ENCODE measurements around the gene PALM2AKAP2.

The PALM2AKAP2 gene

DNA sequence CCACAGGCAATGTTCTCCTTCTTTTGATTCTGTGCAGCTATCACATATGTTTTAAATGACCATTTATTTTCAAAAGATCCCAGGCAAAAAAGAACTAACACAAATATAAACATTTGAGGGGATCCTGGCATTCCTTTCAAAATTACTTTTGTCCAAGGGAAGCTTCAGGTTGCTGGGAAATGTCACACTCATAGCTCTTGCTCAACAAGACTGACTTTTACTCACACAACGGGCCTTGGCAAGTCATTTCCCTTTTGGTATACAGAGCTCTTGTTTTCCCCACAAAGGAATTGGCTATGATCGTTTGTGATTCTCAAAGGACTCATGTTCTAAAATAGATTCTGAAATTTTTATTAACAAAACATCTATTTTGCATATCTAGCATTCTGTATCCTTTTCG lies 4.5 kb upstream of the PALM2AKAP2 start:
- no peak for DNase-seq

DNA sequence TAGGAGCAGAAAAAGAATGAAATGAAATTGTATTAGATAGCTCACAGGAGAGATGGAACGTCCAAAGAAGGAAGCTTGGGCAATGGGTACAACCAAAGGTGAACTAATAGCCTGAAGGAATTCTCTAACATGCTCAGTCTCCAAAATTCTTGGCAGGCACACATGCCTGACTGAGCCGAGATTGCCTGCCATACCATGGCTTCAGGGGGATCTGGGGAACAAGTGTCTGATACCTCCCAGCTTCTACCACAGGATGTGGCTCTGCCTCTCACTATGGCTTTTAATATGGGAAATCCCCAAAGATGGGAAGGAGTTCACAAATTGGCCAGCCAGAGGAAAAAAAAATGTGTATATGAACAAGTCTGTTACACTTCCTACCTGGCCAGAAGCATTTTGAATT lies 3.6 kb upstream of the PALM2AKAP2 start:
- DNase-seq = no peak

- peak; percentile 79 for DNase-seq
These were observed 545 bp downstream of the PALM2AKAP2 start for GRCh38 chr9:109780453-109781033.

DNA sequence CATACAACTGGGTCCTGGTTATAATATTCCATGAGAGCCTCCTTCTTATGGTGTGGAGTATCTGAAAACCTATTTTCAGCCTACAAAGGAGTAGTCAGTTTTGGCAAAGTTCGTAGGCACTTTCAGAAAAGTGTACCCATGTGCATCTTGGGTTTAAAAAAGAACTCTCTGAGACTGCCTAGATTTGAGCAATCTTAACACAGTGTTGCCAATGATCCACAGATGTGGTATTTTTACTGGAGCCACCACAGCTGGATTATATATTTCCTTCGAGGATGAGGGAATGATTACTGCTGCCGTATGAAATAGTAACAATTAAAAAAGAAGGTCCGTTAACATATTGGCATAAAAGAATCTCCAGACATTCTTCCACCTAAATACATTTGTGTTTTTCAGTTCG lies 1.1 kb downstream of the PALM2AKAP2 start:
- no peak for DNase-seq

GRCh38 chr9:109781541-109782197 lies 1.7 kb downstream of the PALM2AKAP2 start:
- DNase-seq = peak; percentile 48

- DNase-seq = peak; percentile 35
These were observed 7.7 kb downstream of the PALM2AKAP2 start for GRCh38 chr9:109787735-109788134.

GRCh38 chr9:109789556-109789955 lies 9.6 kb downstream of the PALM2AKAP2 start:
- no peak for DNase-seq

GRCh38 chr9:109789971-109790370 lies 10.0 kb downstream of the PALM2AKAP2 start:
- no peak for DNase-seq

DNA sequence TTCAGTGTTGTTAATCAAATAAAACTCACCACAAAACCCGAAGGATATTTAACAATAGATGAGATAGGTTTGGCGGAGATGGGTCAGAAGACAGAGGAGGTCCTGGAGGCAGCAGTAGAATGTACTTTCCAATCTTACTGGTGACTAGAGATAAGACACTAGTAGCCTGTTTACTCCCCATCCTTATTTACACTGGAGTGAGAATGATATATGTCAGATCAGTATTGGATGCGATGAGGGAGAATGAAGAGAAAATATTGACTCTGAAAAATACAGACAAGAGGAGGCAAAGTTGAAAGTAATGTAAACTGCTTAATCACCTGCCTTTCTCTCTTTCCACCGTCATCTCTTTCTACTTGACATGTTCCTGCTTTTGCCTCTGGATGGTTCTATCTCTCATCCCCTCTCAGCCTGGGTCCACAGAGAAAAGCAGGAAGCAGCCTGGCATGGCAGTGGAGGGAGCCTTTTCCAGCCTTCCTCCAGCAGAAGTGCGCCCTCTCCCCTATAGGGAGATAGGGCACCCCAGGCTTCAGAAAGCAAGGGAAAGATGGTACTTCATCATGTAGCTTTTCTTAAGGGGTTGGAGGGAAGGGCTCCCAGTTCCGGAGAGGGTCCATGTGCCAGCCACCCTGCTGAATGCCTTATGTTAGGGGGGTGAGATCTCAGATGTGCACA lies 11.1 kb downstream of the PALM2AKAP2 start:
- no peak for DNase-seq

DNA sequence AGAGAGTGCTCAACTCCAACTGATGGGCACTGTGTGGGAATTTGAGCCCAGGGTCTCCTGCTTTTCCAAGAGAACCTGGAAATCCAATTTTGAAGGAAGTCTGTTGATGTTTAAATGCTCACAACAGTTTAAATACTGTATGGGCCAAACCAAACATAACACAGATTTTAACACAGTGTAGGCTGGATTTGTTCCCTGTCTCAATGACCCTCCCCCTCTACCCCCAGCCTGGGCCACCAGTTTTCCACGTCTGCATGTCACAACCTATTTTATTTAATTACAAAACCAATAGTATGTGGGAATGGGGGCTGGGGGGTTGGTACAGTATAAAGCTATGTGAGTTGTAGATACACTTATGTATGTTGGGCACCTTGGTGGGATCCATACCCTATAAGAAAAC lies 11.7 kb downstream of the PALM2AKAP2 start:
- DNase-seq = no peak

GRCh38 chr9:109792951-109793546 lies 13.1 kb downstream of the PALM2AKAP2 start:
- DNase-seq = no peak

DNA sequence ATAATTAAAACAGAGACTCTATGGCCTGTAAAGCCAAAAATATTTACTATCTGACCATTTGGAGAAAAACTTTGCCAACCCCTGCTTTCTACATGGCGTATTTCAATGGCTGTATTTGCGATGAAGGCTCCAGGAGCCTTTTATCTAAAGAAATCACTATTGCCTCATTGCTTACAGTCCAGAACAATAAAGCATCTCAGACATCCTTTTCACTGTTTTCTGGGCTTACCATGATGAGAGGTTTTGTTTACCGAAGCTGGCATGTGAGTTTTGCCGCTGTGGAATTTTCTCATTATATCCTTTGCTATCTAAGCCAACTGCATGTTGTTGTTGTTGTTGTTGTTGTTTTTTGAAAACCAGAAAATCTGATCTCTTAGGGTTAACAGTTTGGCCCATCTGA lies 13.9 kb downstream of the PALM2AKAP2 start:
- no peak for DNase-seq

- DNase-seq = no peak
These were observed 14.5 kb downstream of the PALM2AKAP2 start for GRCh38 chr9:109794361-109795012.

DNA sequence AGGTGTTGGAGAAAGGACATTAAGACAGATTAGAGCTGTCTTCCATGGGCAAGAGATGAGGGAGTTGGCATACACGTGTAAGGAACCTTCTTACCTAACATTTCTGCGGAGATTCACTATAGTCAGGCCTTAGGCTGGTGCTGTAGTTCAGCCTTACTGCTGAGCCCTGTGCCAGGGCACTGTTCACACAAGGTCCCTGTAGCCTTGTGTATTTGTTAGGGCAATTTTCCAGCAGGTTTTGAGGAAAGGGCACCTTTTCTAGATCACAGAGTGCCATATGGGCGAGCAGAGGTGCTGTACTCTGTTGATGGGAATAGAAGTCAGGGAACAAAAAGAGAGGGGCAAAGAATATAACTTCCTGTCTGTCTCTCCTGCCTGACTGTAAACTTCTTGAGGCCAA lies 15.6 kb downstream of the PALM2AKAP2 start:
- DNase-seq = no peak

DNA sequence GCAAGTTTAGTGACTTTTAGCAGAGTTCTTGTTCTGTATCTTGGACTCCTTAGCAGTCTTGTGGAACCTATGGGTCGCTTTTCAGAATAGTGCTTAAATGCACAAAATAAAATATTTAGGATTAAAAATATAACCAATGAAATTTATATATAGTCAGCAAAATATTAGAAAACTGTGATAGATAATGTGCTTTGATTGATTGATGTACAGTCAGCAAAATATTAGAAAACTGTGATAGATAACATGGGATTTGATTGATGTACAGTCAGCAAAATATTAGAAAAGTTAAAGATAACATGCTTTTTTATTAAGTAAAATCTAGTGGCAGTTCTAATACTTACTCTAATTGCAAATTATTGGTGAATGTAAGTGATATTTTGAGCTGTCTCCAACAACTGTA lies 16.1 kb downstream of the PALM2AKAP2 start:
- no peak for DNase-seq

- no peak for DNase-seq
These were observed 17.0 kb downstream of the PALM2AKAP2 start for GRCh38 chr9:109797006-109797405.

GRCh38 chr9:109797509-109797908 lies 17.5 kb downstream of the PALM2AKAP2 start:
- no peak for DNase-seq

- DNase-seq = no peak
These were observed 19.1 kb downstream of the PALM2AKAP2 start for GRCh38 chr9:109799141-109799540.

DNA sequence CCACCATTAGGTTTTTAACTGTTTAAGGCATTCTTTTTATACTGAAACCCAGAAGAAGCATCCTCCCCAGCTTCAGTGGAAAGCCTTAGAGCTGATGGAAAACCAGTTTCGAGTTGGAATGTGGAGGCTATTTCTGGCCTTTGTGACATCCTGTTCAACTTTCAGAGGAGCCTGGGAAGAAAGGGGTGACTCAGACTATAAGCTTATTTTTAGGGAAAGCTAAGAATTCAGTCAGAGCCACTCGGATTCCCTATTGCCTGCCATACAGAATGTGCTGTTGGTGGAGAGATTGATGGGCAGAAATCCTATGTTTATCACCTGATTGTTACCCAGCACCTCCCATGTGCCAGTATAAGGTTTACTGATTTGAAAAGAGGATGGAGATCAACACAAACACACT lies 19.8 kb downstream of the PALM2AKAP2 start:
- DNase-seq = no peak

- DNase-seq = no peak
These were observed 21.5 kb downstream of the PALM2AKAP2 start for GRCh38 chr9:109801484-109801883.

- DNase-seq = no peak
These were observed 22.5 kb downstream of the PALM2AKAP2 start for GRCh38 chr9:109802491-109802890.

GRCh38 chr9:109805050-109805449 lies 25.1 kb downstream of the PALM2AKAP2 start:
- DNase-seq = peak; percentile 16

- no peak for DNase-seq
These were observed 26.6 kb downstream of the PALM2AKAP2 start for GRCh38 chr9:109806506-109807115.
